Measurements from ENCODE around the gene TMEM178A.

TMEM178A gene

GRCh38 chr2:39682066-39682692, 16.5 kb downstream of the TMEM178A start:
- DNase-seq, result no peak

- no peak for DNase-seq
These were observed 17.4 kb downstream of the TMEM178A start for GRCh38 chr2:39683022-39683699.

- no peak for DNase-seq
These were observed 18.7 kb downstream of the TMEM178A start for GRCh38 chr2:39684464-39684863.

- DNase-seq, result no peak
These were observed 19.4 kb downstream of the TMEM178A start for GRCh38 chr2:39685126-39685525.

- no peak for DNase-seq
These were observed 20.7 kb downstream of the TMEM178A start for GRCh38 chr2:39686456-39686855.

GRCh38 chr2:39688181-39688580, 22.5 kb downstream of the TMEM178A start:
- no peak for DNase-seq

GRCh38 chr2:39689272-39689841, 23.6 kb downstream of the TMEM178A start:
- DNase-seq, result no peak

GRCh38 chr2:39689876-39690275, 24.2 kb downstream of the TMEM178A start:
- no peak for DNase-seq

GRCh38 chr2:39693245-39693644, 27.5 kb downstream of the TMEM178A start:
- no peak for DNase-seq

- no peak for DNase-seq
These were observed 30.4 kb downstream of the TMEM178A start for GRCh38 chr2:39696101-39696553.

GRCh38 chr2:39696838-39697237, 31.1 kb downstream of the TMEM178A start:
- no peak for DNase-seq

- DNase-seq, result no peak
These were observed 31.7 kb downstream of the TMEM178A start for GRCh38 chr2:39697454-39697853.

- no peak for DNase-seq
These were observed 35.4 kb downstream of the TMEM178A start for GRCh38 chr2:39701137-39701536.

GRCh38 chr2:39703181-39703872, 37.6 kb downstream of the TMEM178A start:
- no peak for DNase-seq

- no peak for DNase-seq
These were observed 38.8 kb downstream of the TMEM178A start for GRCh38 chr2:39704540-39704939.

- DNase-seq, result no peak
These were observed 39.9 kb downstream of the TMEM178A start for GRCh38 chr2:39705638-39706037.

GRCh38 chr2:39706312-39706711, 40.6 kb downstream of the TMEM178A start:
- no peak for DNase-seq

- no peak for DNase-seq
These were observed 41.2 kb downstream of the TMEM178A start for GRCh38 chr2:39706945-39707344.

- no peak for DNase-seq
These were observed 42.3 kb downstream of the TMEM178A start for GRCh38 chr2:39708003-39708402.

- DNase-seq, result no peak
These were observed 45.1 kb downstream of the TMEM178A start for GRCh38 chr2:39710807-39711206.

GRCh38 chr2:39712953-39713352, 47.2 kb downstream of the TMEM178A start:
- DNase-seq, result no peak

- DNase-seq, result no peak
These were observed 49.4 kb downstream of the TMEM178A start for GRCh38 chr2:39715095-39715494.

- no peak for DNase-seq
These were observed 50.1 kb downstream of the TMEM178A start for GRCh38 chr2:39715822-39716221.

- no peak for DNase-seq
These were observed 51.4 kb downstream of the TMEM178A start for GRCh38 chr2:39717067-39717466.
